ENCODE data around the gene PYCR2.

Gene PYCR2

DNA sequence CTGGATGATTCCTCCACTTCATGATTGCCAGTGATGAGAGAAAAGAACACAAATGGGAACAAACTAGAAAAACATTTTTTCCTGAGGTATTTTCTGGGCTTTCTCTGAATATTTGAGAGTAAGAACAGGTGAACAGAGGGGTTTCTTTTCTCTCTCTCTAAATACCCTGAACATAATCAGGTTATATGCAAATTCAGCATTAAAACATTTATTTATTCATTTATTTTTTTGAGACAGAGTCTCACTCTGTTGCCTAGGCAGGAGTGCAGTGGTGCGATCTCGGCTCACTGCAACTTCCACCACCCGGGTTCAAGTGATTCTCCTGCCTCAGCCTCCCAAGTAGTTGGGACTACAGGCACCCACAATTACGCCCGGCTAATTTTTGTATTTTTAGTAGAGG lies 22.8 kb upstream of the PYCR2 start:
- DNase-seq (ENCODE audit: insufficient read length, low spot score) = no peak
- FAIRE-seq = no peak
- TF ChIP-seq CTCF (IDR thresholded peaks at IDR 0.05; ENCODE audit: insufficient read depth, missing control alignments) = no peak

- TF ChIP-seq CTCF (IDR thresholded peaks at IDR 0.05; ENCODE audit: insufficient read depth, missing control alignments) = no peak
- no peak for FAIRE-seq
- no peak for DNase-seq (ENCODE audit: insufficient read length, low spot score)
These were observed 22.1 kb upstream of the PYCR2 start for GRCh38 chr1:225946082-225946620.

- no peak for TF ChIP-seq CTCF (IDR thresholded peaks at IDR 0.05; ENCODE audit: insufficient read depth, missing control alignments)
- no peak for FAIRE-seq
These were observed 21.5 kb upstream of the PYCR2 start for GRCh38 chr1:225945564-225945963.

DNA sequence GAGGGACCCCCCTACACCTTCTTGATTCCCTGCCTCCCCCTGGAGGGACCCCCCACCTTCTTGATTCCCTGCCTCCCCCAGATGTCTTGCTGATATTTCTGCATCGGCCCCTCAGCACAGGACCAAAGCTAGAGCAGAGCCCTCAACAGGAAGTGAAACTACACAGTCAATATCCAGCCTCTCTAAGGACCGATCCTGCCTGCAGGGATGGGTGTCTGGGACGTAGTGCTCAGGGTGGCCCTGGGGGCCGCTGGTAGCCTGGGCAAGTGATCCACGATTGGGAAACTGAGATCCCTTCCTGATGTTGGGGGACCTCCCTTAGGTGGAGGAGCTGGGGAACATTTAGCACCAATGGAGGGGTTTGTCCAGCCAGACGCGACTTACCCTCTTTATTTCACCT lies 20.9 kb upstream of the PYCR2 start:
- FAIRE-seq (no peak), DNase-seq (ENCODE audit: insufficient read length, low spot score) (no peak)
- no peak for TF ChIP-seq CTCF (IDR thresholded peaks at IDR 0.05; ENCODE audit: insufficient read depth, missing control alignments)

More at GRCh38 chr1:225945564-225945963, 21.5 kb upstream of the PYCR2 start:
- DNase-seq (ENCODE audit: insufficient read length, low spot score) = no peak

- DNase-seq (ENCODE audit: insufficient read length, low spot score) = no peak
- no peak for TF ChIP-seq CTCF (IDR thresholded peaks at IDR 0.05; ENCODE audit: insufficient read depth, missing control alignments)
- FAIRE-seq = no peak
These were observed 20.3 kb upstream of the PYCR2 start for GRCh38 chr1:225944387-225944786.

- TF ChIP-seq CTCF (IDR thresholded peaks at IDR 0.05; ENCODE audit: insufficient read depth, missing control alignments) = no peak
- DNase-seq (ENCODE audit: insufficient read length, low spot score) (no peak), FAIRE-seq (no peak)
These were observed 19.5 kb upstream of the PYCR2 start for GRCh38 chr1:225943582-225943981.

DNA sequence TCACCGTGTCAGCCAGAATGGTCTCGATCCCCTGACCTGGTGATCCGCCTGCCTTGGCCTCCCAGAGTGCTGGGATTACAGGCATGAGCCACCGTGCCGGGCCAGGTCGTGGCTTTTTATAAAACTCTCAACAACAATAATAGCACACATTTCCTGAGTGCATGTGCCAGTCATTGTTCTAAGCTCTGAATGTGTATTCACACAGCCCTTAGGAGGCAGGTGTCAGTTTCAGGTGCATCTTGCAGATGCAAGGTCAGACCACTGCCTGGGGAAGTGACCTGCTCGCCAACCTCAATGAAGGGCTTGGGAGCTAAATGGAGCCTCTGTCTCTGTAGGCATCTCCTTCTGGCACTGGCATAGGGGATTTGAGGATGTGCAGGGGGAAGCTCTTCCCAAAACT lies 18.5 kb upstream of the PYCR2 start:
- DNase-seq (ENCODE audit: insufficient read length, low spot score) (no peak), FAIRE-seq (no peak)
- TF ChIP-seq CTCF (IDR thresholded peaks at IDR 0.05; ENCODE audit: insufficient read depth, missing control alignments) = no peak
